Uterus (tissue), 2 donors: ENCODE data around the gene ADGRD1.

Experiments used
- POLR2A ChIP-seq, 2 donors: fragments of 450-650 bp; IDR thresholded peaks; one replicate each; pipeline ENCODE4 v1.6.1; 2016; ENCODE audit warnings: antibody characterized with exemption in 2 of 2, mild to moderate bottlenecking in 1 of 2, moderate library complexity in 1 of 2
- TF ChIP-seq, protein P1 (sequence below), 4 experiments: fragments of 200-600 bp in 2 of 4; fragments of 450-650 bp in 2 of 4; sonication (generic) in 2 of 4; IDR thresholded peaks; one replicate each; pipeline ENCODE4 v1.5.1; 2016 to 2019; ENCODE audit warnings: antibody characterized with exemption in 4 of 4, mild to moderate bottlenecking in 2 of 4, moderate library complexity in 1 of 4

DNA sequence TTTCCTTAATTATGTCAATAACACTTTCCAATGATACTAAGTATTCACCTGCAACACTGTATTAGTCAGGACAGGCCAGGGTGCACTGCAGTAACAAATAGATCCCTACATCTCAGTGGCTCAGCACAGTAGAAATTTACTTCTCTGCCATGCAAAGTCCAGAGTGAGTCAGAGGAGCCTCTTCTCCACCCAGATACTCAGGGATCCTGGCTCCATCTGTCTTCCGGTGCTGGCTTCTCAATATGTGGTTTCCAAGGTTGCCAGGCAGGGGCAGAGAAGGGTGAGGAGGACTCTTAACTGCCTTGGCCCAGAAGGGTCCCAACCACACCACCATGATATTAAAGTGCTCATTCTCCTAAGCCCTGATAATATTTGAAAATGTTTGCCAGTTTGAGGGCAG lies 47.8 kb downstream of the ADGRD1 start:
- TF ChIP-seq, protein P1, sequence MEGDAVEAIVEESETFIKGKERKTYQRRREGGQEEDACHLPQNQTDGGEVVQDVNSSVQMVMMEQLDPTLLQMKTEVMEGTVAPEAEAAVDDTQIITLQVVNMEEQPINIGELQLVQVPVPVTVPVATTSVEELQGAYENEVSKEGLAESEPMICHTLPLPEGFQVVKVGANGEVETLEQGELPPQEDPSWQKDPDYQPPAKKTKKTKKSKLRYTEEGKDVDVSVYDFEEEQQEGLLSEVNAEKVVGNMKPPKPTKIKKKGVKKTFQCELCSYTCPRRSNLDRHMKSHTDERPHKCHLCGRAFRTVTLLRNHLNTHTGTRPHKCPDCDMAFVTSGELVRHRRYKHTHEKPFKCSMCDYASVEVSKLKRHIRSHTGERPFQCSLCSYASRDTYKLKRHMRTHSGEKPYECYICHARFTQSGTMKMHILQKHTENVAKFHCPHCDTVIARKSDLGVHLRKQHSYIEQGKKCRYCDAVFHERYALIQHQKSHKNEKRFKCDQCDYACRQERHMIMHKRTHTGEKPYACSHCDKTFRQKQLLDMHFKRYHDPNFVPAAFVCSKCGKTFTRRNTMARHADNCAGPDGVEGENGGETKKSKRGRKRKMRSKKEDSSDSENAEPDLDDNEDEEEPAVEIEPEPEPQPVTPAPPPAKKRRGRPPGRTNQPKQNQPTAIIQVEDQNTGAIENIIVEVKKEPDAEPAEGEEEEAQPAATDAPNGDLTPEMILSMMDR (IDR thresholded peaks at IDR 0.05) = no peak
- no peak for TF ChIP-seq POLR2A (IDR thresholded peaks at IDR 0.05)
